Esophagus muscularis mucosa (tissue), 4 donors: ENCODE data around the gene RAB18.

Experiments
- EP300 ChIP-seq: sonication (generic); formaldehyde crosslinking; IDR thresholded peaks from one replicate; pipeline ENCODE4 v1.6.1; 2017; ENCODE audit warnings: antibody characterized with exemption
- POLR2A ChIP-seq: fragments of 450-650 bp; IDR thresholded peaks from one replicate; pipeline ENCODE4 v1.6.1; 2017; ENCODE audit warnings: antibody characterized with exemption, moderate library complexity, mild to moderate bottlenecking, low read depth
- POLR2AphosphoS5 ChIP-seq, 2 donors: sonication (generic); formaldehyde crosslinking; IDR thresholded peaks; one replicate each; pipeline ENCODE4 v1.6.1; 2017; ENCODE audit warnings: antibody characterized with exemption in 2 of 2
- TF ChIP-seq, protein P1 (sequence below), 3 experiments: fragments of 200-600 bp in 2 of 3; fragments of 450-650 bp in 1 of 3; sonication (generic) in 2 of 3; IDR thresholded peaks; one replicate each; pipeline ENCODE4 v1.5.1; 2017 to 2019; ENCODE audit warnings: antibody characterized with exemption in 3 of 3, mild to moderate bottlenecking in 2 of 3, moderate library complexity in 1 of 3

DNA sequence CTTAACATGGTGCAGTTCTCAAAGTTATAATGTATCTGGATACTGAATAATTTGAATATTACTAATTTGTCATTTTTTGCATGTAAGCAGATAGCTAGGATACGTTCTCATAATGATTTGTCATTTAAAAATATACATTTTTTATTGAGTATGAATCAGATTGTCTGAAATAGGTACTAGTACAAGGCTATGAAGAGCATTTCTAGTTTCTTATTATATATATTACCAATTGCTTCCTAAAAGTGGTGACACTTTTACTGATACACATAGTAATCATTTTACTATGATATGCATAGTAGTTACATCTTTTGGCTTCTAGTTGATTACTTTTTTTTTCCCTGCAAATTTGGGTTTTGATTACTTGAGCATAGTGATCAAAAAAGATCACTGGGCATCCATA lies 26.4 kb downstream of the RAB18 start:
- TF ChIP-seq, protein P1, sequence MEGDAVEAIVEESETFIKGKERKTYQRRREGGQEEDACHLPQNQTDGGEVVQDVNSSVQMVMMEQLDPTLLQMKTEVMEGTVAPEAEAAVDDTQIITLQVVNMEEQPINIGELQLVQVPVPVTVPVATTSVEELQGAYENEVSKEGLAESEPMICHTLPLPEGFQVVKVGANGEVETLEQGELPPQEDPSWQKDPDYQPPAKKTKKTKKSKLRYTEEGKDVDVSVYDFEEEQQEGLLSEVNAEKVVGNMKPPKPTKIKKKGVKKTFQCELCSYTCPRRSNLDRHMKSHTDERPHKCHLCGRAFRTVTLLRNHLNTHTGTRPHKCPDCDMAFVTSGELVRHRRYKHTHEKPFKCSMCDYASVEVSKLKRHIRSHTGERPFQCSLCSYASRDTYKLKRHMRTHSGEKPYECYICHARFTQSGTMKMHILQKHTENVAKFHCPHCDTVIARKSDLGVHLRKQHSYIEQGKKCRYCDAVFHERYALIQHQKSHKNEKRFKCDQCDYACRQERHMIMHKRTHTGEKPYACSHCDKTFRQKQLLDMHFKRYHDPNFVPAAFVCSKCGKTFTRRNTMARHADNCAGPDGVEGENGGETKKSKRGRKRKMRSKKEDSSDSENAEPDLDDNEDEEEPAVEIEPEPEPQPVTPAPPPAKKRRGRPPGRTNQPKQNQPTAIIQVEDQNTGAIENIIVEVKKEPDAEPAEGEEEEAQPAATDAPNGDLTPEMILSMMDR (IDR thresholded peaks at IDR 0.05) = no peak
- TF ChIP-seq POLR2AphosphoS5 (IDR thresholded peaks at IDR 0.05) = no peak
- TF ChIP-seq POLR2A = no peak
- TF ChIP-seq EP300 = no peak
